H1 (cell line): ENCODE results near the gene LSM14B.

Experiments used
- CTCF ChIP-seq, 3 experiments: IDR thresholded peaks; 1 replicate in 2 of 3; 2 replicates in 1 of 3; pipeline versions ENCODE4 v1.5.1 to v1.6.1; 2011; ENCODE audit warnings: low read length in 3 of 3, mild to moderate bottlenecking in 3 of 3, inconsistent platforms in 2 of 3, low read depth in 1 of 3, moderate library complexity in 1 of 3; ENCODE audit not compliant: insufficient read depth in 1 of 3; ENCODE audit errors: control extremely low read depth in 1 of 3
- EP300 ChIP-seq, 2 experiments: IDR thresholded peaks; 1 replicate in 1 of 2; 2 replicates in 1 of 2; pipeline ENCODE4 v1.6.1; 2011 to 2012; ENCODE audit warnings: low read depth in 2 of 2, low read length in 2 of 2, mild to moderate bottlenecking in 2 of 2, borderline replicate concordance in 1 of 2, inconsistent platforms in 1 of 2, moderate library complexity in 1 of 2
- MAX ChIP-seq: IDR thresholded peaks from 2 replicates; pipeline ENCODE4 v1.6.1; 2012; ENCODE audit warnings: inconsistent platforms
- RXRA ChIP-seq: IDR thresholded peaks from 2 replicates; pipeline ENCODE4 v1.6.1; 2011; ENCODE audit warnings: low read depth, mild to moderate bottlenecking, low read length, moderate library complexity; ENCODE audit not compliant: insufficient read depth
- SRF ChIP-seq: IDR thresholded peaks from 2 replicates; pipeline ENCODE4 v1.6.1; 2011; ENCODE audit warnings: mild to moderate bottlenecking, low read depth, low read length, moderate library complexity
- ZNF274 ChIP-seq: IDR thresholded peaks from 2 replicates; pipeline ENCODE4 v1.7.0; 2012; ENCODE audit warnings: low read length, borderline replicate concordance; ENCODE audit errors: extremely low read depth

- TF ChIP-seq RXRA: no peak
- TF ChIP-seq EP300 (IDR thresholded peaks at IDR 0.05; ENCODE audit: borderline replicate concordance in 1 of 2, low read depth in 2 of 2, low read length in 2 of 2): no peak
- TF ChIP-seq ZNF274: no peak
- no peak for TF ChIP-seq CTCF (IDR thresholded peaks at IDR 0.05; ENCODE audit: control extremely low read depth in 1 of 3, insufficient read depth in 1 of 3, low read depth in 1 of 3, low read length in 3 of 3)
- TF ChIP-seq MAX: no peak
- TF ChIP-seq SRF: no peak
These were observed 54.6 kb downstream of the LSM14B start for GRCh38 chr20:62176866-62177265.
